Heart left ventricle (tissue), 13 donors: ENCODE measurements around the gene PEX10.

Experiments
- CTCF ChIP-seq, 12 donors: fragments of 200-600 bp; sonication (generic) in 4 of 12; IDR thresholded peaks; one replicate each; pipeline versions ENCODE4 v1.5.0 to v1.8.0; 2018 to 2022; ENCODE audit warnings: antibody characterized with exemption in 12 of 12, mild to moderate bottlenecking in 5 of 12
- POLR2A ChIP-seq, 2 donors: fragments of 450-650 bp; IDR thresholded peaks; one replicate each; pipeline ENCODE4 v1.6.1; 2017; ENCODE audit warnings: antibody characterized with exemption in 2 of 2, mild to moderate bottlenecking in 2 of 2, moderate library complexity in 2 of 2
- donor health status: ischemic (EF 13 %, LVEDD 7.1; RV severe dilation, severe dysfunction).
- donor health status: DM: no; HTN: yes; CAD: no.
- donor health status: DM: no; HTN: no; CAD: no.
- donor health status: ischemic (EF 25% LVEDD 6.9; RV normal size, moderate dysfunction).
- donor health status: ischemic (EF 25% LVEDD 5.7; RV mildly dilated, moderate dysfunction).
- donor health status: ischemic (EF 35%, LVEDD 5.7; RV mildly dilated, moderate dysfunction).
- donor health status: nonischemic (EF 11% LVEDD 7.7; RV severe dilation, severe dysfunction).
- donor health status: DM: yes; HTN: yes; CAD: no.
- donor health status: PGD.
- donor health status: ischemic (EF 29% LVEDD 5.4; RV normal size, mild dysfunction).
- donor health status: nonischemic (EF 23%, LVEDD 6.1; RV moderate dilation, normal function).

- TF ChIP-seq CTCF (IDR thresholded peaks at IDR 0.05): no peak
- TF ChIP-seq POLR2A (IDR thresholded peaks at IDR 0.05): no peak
These were observed 48.8 kb upstream of the PEX10 start for GRCh38 chr1:2460996-2461751.
